ENCODE results near the gene ACSL1.

ACSL1 gene

DNA sequence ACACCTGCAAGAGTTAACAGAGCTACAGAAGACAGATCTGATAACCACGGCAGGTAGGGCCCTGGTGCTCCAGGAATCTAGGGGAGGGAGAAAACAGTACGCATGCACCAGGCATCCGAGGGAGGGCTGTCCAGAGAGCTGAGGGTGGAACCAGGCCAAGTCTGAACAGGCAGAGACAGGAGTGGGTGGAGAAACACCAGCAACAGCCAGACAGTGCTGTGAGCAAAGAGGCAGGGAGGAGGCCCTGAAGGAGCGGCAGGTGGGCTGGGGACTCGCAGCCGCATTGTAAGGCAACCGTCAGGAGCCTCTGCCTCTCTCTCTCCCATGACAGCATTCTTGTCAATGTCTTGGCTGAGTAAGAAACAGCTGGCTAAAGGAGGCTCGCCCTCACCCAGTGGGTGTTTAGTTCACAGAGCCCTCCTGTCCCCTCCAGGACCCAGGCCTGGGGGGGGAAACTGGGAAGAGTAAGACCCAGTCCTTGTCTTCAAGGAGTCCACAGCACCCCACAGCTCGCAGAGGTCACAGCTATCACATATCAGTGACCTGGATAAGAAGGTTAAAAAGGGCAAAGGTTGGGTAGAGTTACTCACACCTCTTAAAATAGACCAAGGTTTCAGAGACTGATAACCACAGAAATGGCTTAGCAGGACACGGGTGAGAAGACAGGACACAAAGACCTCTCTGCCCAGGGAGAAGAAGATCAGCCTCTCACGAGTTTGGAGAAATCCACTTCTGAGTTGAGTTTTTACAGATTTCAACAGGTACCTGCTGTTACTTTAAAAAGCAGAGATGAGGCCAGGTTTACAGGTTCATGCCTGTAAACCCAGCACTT is 10.5 kb downstream of the ACSL1 start:
- TF ChIP-seq CTCF (IDR thresholded peaks at IDR 0.05; ENCODE audit: low read depth, low read length), result no peak
- DNase-seq (ENCODE audit: low read depth in 2 of 2), result peak; percentile 80 to 85
- no peak overlapping the region for H3K4me3 ChIP-seq (replicated peaks in 1 of 2; ENCODE audit: low read depth in 2 of 2, low read length in 2 of 2)

- no peak overlapping the region for H3K4me3 ChIP-seq (replicated peaks in 1 of 2; ENCODE audit: low read depth in 2 of 2, low read length in 2 of 2)
- DNase-seq (ENCODE audit: low read depth in 2 of 2), result peak in 1 of 2 donors; percentile 55
- no peak for TF ChIP-seq CTCF (IDR thresholded peaks at IDR 0.05; ENCODE audit: low read depth, low read length)
These were observed 11.1 kb downstream of the ACSL1 start for GRCh38 chr4:184814686-184815045.

GRCh38 chr4:184812651-184813181 is 13.1 kb downstream of the ACSL1 start:
- TF ChIP-seq CTCF (IDR thresholded peaks at IDR 0.05; ENCODE audit: low read depth, low read length), result no peak
- H3K4me3 ChIP-seq (replicated peaks in 1 of 2; ENCODE audit: low read depth in 2 of 2, low read length in 2 of 2), result peak overlapping the region in 1 of 2 donors; percentile 22
- DNase-seq (ENCODE audit: low read depth in 2 of 2), result peak; percentile 67 to 81

- H3K4me3 ChIP-seq (replicated peaks in 1 of 2; ENCODE audit: low read depth in 2 of 2, low read length in 2 of 2), result no peak overlapping the region
- DNase-seq (ENCODE audit: low read depth in 2 of 2), result peak in 1 of 2 donors; percentile 28
- no peak for TF ChIP-seq CTCF (IDR thresholded peaks at IDR 0.05; ENCODE audit: low read depth, low read length)
These were observed 13.6 kb downstream of the ACSL1 start for GRCh38 chr4:184812199-184812542.

DNA sequence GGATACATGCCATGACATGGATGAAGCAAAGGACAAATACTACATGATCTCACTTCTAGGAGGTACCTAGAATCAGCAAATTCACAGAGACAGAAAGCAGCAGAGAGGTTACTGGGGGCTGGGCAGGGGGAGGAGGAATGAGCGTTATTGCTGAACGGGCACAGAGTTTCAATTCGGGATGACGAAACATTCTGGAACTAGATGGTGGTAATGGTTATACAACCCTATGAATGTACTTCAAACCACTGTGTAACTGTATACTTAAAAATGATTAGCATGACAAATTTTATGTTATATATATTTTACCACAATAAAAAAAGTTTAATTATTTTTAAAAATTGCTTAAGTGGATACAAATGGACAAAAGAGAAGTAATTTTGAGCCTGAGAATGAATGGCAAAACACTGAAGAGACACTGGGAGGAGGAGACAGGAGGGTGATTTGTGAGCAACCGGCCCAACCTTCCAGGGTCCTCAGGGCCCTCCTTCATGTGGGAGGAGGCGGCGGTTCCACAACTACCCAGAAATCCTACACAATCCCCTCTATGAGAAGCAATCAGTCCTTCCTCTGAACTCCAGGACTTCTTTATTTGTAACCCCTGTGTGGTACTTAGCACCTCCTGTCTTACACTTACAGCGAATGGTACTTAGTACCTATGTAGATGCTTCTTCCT is 14.1 kb downstream of the ACSL1 start:
- no peak for TF ChIP-seq CTCF (IDR thresholded peaks at IDR 0.05; ENCODE audit: low read depth, low read length)
- H3K4me3 ChIP-seq (replicated peaks in 1 of 2; ENCODE audit: low read depth in 2 of 2, low read length in 2 of 2), result no peak overlapping the region
- peak in 1 of 2 donors; percentile 12 for DNase-seq (ENCODE audit: low read depth in 2 of 2)

GRCh38 chr4:184810720-184811119 is 15.0 kb downstream of the ACSL1 start:
- no peak for TF ChIP-seq CTCF (IDR thresholded peaks at IDR 0.05; ENCODE audit: low read depth, low read length)
- H3K4me3 ChIP-seq (replicated peaks in 1 of 2; ENCODE audit: low read depth in 2 of 2, low read length in 2 of 2), result no peak overlapping the region
- DNase-seq (ENCODE audit: low read depth in 2 of 2), result no peak
